GM10266 (cell line): ENCODE results near the gene NOL8.

Source experiments
- DNase-seq: peaks from one replicate; pipeline ENCODE4 v3.0.0; 2012; ENCODE audit errors: extremely low spot score
- TF ChIP-seq, protein P1 (sequence below): IDR thresholded peaks from 2 replicates; pipeline ENCODE4 v1.5.1; 2012; ENCODE audit warnings: mild to moderate bottlenecking, low read depth; ENCODE audit not compliant: control insufficient read depth, insufficient read depth; ENCODE audit errors: missing control alignments

NOL8 gene

DNA sequence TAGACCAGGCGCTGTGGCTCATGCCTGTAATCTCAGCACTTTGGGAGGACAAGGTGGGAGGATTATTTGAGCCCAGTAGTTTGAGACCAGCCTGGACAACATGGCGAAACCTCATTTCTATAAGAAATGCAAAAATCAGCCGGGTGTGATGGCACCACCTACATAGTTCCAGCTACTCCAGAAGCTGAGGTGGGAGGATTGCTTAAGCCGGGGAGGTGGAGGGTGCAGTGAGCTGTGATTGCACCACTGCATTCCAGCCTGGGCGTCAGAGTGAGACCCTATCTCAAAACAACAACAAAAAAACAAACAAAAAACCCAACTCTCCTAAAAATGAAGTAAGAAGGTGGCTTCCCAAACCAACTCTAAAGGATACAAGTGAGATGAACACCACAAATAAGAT is 54.6 kb downstream of the NOL8 start:
- TF ChIP-seq, protein P1, sequence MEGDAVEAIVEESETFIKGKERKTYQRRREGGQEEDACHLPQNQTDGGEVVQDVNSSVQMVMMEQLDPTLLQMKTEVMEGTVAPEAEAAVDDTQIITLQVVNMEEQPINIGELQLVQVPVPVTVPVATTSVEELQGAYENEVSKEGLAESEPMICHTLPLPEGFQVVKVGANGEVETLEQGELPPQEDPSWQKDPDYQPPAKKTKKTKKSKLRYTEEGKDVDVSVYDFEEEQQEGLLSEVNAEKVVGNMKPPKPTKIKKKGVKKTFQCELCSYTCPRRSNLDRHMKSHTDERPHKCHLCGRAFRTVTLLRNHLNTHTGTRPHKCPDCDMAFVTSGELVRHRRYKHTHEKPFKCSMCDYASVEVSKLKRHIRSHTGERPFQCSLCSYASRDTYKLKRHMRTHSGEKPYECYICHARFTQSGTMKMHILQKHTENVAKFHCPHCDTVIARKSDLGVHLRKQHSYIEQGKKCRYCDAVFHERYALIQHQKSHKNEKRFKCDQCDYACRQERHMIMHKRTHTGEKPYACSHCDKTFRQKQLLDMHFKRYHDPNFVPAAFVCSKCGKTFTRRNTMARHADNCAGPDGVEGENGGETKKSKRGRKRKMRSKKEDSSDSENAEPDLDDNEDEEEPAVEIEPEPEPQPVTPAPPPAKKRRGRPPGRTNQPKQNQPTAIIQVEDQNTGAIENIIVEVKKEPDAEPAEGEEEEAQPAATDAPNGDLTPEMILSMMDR, result no peak
- DNase-seq, result no peak

DNA sequence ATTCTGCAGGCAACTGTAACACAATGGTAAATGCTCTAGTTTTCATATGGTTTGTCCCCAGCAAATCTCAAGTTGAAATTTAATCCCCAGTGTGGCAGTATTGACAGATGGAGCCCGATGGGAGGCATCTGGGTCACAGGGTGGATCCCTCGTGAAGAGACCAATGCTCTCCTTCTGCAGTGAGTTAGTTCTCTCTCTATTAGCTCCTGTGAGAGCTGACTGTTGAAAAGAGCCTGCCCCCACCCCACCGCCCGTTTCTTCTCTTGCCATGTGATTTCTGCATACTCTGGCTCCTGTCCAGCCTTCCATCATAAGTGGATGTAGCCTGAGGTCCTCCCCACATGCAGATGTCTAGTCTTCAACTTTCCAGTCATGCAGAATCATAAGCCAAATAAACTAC is 58.7 kb downstream of the NOL8 start:
- TF ChIP-seq, protein P1, result no peak
- DNase-seq, result no peak

DNA sequence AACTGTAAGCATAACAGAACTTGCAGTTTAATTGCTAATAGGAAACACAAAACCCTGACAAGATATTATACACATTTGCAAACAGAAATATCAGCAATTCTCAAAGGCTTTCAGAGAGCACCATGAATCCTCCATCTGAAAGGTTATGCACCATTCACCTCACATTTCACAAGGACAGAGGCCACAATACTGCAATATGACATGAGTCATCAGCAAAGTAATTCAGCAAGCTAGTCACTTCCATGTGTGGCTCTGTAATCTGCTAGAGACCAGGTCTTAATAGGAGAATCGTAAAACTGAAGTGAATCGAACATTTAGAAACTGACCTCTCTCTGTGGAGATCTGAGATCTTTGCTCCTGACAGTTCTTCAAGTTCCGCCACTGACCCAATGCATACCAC is 60.0 kb downstream of the NOL8 start:
- DNase-seq, result no peak
- TF ChIP-seq, protein P1, result no peak

DNA sequence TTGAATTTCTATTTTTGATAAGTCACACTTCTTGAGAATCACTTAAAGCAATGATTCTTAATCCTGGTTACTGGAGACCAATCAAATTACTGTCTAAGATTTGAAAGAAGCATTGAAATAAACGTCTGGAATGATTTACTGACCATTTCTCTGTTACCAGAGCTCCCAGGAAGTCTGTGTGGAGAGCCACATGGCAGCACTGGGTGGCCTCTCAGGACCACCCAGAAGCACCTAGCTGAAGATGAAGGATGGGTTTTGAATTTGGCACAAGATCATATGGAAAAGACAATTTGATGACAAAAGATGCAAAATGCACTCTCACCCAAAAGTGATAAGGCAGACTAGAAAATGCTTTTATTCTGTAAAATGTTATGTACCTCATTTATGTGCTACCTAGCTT is 62.0 kb downstream of the NOL8 start:
- no peak for DNase-seq
- TF ChIP-seq, protein P1, result no peak

DNA sequence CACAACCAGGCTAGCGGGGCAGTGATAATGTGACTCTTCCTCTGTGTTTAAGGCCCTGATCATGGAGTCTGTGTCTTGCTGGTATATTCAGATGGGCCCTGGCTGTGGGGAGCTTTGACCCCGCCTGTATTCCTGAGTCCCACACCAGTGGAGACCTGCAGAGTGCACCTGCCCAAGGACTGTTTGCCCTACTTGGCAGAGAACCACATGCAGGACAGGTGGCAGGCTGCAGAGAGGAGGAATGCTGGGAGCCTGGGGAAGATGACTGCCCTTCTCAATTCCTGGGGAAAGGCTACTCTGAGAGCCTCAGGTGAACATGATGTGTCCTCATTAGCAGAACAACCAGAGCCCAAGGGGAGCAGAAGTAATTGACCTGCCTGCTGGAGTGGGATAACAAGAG is 67.8 kb downstream of the NOL8 start:
- no peak for DNase-seq
- TF ChIP-seq, protein P1, result no peak

DNA sequence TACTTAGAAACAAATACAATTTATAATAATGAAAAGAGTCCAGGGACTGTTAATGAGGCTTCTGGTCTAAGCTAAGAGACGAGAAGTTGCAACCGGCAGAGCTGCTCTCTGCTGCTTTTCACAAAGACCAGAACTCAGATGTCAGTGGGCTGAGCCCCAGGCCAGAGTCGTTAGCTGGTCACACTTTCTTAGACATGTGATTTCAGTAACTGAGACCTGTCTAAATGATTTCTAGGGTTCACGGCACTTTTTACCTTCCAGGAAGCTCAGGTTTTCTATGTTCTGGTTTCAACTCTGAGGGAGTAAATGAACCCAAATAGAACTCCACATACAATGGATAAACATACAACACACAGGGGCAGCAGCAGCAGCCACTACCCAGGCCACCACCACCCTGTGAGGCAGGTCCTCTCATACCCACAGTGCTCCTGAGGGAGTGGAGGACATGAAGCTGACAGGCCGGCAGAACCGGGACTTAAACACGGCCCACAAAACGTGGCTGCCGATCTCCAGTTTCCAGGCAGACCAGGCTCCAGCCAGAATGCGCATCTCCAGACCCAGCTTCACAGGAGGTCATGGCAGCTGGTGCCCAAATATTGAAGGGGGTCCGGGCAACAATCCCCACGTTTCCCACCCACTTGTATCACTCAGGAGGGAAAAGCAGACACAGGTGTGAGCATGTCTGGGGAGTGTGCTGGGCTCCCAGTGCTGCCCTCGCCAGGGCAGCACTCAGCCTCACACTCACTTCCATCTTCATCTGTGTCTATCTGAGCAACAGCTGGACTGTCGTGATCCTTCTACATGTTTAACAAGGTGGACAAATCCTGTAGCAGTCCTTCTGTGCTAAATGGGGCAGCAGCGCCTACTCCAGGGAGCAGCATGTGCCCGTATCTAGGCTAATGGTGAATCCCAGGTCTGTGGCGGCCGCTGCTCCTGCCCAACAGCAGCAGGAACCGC is 70.5 kb downstream of the NOL8 start:
- TF ChIP-seq, protein P1, result no peak
- no peak for DNase-seq

DNA sequence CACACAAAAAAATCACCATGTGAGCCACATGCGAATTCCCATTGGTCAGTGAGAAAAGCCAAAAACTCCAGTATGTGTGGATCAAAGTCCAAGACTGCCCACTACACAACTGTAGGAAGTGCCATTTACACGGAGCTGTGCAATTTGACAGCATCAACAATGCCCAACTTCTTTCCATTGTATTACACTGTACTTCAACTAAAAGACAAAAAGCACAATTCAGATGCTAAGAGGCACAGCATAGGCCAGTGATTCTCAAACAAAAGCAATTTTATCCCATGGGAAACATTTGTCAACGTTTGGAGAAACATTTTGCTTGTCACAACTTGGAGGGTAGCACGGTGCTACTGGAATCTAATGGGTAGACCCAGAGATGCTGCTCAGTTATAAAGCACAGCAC is 71.5 kb downstream of the NOL8 start:
- DNase-seq, result no peak
- TF ChIP-seq, protein P1, result no peak
